ENCODE data around the gene IRAK2. TPM values are rescaled to one million over a fixed set of nuclear protein-coding genes. Genes with fewer than 3 reads are reported as not detected.

The IRAK2 gene
- total RNA-seq, 1 donor from 2014 or later, result 0.44 TPM

GRCh38 chr3:10289077-10289476, 124.4 kb downstream of the IRAK2 start:
- no peak for DNase-seq (ENCODE audit: low read depth, low spot score)
- H3K9me3 Mint-ChIP-seq, result no peaks in the 10 kb centered on the region
- TF ChIP-seq CTCF (conservative IDR thresholded peaks at IDR 0.05), result no peak
- H3K4me3 Mint-ChIP-seq, result no peak overlapping the region
- H3K27me3 Mint-ChIP-seq (ENCODE audit: low read depth), result no peaks in the 10 kb centered on the region
- no peaks in the 10 kb centered on the region for H3K4me1 Mint-ChIP-seq
- no peaks in the 10 kb centered on the region for H3K36me3 Mint-ChIP-seq (ENCODE audit: low read depth)
- H3K27ac Mint-ChIP-seq (ENCODE audit: unreplicated experiment), result no peak overlapping the region

GRCh38 chr3:10289787-10290355, 125.2 kb downstream of the IRAK2 start:
- Mint-ChIP-seq H3K27me3 (ENCODE audit: low read depth) (no peaks in the 10 kb centered on the region), H3K4me3 (no peak overlapping the region), H3K27ac (ENCODE audit: unreplicated experiment) (peak overlapping the region; percentile 81), H3K9me3 (no peaks in the 10 kb centered on the region), H3K36me3 (ENCODE audit: low read depth) (no peaks in the 10 kb centered on the region), H3K4me1 (no peaks in the 10 kb centered on the region)
- TF ChIP-seq CTCF (conservative IDR thresholded peaks at IDR 0.05), result no peak
- DNase-seq (ENCODE audit: low read depth, low spot score), result no peak

- Mint-ChIP-seq H3K36me3 (ENCODE audit: low read depth) (no peaks in the 10 kb centered on the region), H3K27ac (ENCODE audit: unreplicated experiment) (no peak overlapping the region), H3K4me1 (no peaks in the 10 kb centered on the region), H3K27me3 (ENCODE audit: low read depth) (no peaks in the 10 kb centered on the region), H3K4me3 (no peak overlapping the region), H3K9me3 (no peaks in the 10 kb centered on the region)
- TF ChIP-seq CTCF (conservative IDR thresholded peaks at IDR 0.05), result no peak
- no peak for DNase-seq (ENCODE audit: low read depth, low spot score)
Observed at GRCh38 chr3:10290481-10291176, 125.9 kb downstream of the IRAK2 start.

GRCh38 chr3:10291641-10292040, 126.9 kb downstream of the IRAK2 start:
- no peaks in the 10 kb centered on the region for H3K36me3 Mint-ChIP-seq (ENCODE audit: low read depth)
- no peaks in the 10 kb centered on the region for H3K9me3 Mint-ChIP-seq
- H3K27ac Mint-ChIP-seq (ENCODE audit: unreplicated experiment), result no peak overlapping the region
- H3K4me1 Mint-ChIP-seq, result no peaks in the 10 kb centered on the region
- H3K27me3 Mint-ChIP-seq (ENCODE audit: low read depth), result no peaks in the 10 kb centered on the region
- no peak for DNase-seq (ENCODE audit: low read depth, low spot score)
- TF ChIP-seq CTCF (conservative IDR thresholded peaks at IDR 0.05), result no peak
- H3K4me3 Mint-ChIP-seq, result no peak overlapping the region

- Mint-ChIP-seq H3K36me3 (ENCODE audit: low read depth) (peaks cover 5% of the 10 kb centered on the region), H3K4me1 (no peaks in the 10 kb centered on the region), H3K27me3 (ENCODE audit: low read depth) (no peaks in the 10 kb centered on the region), H3K27ac (ENCODE audit: unreplicated experiment) (no peak within 1 kb of the TSS), H3K9me3 (no peaks in the 10 kb centered on the region), H3K4me3 (no peak within 1 kb of the TSS)
- DNase-seq (ENCODE audit: low read depth, low spot score), result no peak
- no peak for TF ChIP-seq CTCF (conservative IDR thresholded peaks at IDR 0.05)
Observed at GRCh38 chr3:10292505-10293419, 128.0 kb downstream of the IRAK2 start, which contains the start of gene GHRL. Gene GHRL, minus strand, starts transcription at chr3:10292947. Its CDS starts 2,767 bp downstream, at chr3:10290180.

Other genes starting within 250 kb of the IRAK2 start
- gene IL17RC, start 247.8 kb upstream of the IRAK2 start, total RNA-seq, result 6.0 and 7.3 TPM in 2 replicates
- 16.9 and 18.3 TPM in 2 replicates for gene CRELD1, start 231.1 kb upstream of the IRAK2 start, total RNA-seq
- 5.7 and 6.4 TPM in 2 replicates for gene PRRT3, start 212.5 kb upstream of the IRAK2 start, total RNA-seq
- gene EMC3, start 178.1 kb upstream of the IRAK2 start, total RNA-seq, result 39.8 and 42.6 TPM in 2 replicates
- gene FANCD2, start 138.5 kb upstream of the IRAK2 start, total RNA-seq, result 65.4 and 67.9 TPM in 2 replicates
- gene FANCD2OS, start 56.7 kb upstream of the IRAK2 start, total RNA-seq, result not detected in 2 replicates
- 125 and 138 TPM in 2 replicates for gene BRK1, start 49.2 kb upstream of the IRAK2 start, total RNA-seq
- gene VHL, start 23.1 kb upstream of the IRAK2 start, total RNA-seq, result 80.1 and 80.8 TPM in 2 replicates
- gene TATDN2, start 83.5 kb downstream of the IRAK2 start, total RNA-seq, result 40.5 TPM in 2 replicates
- 0.35 and 0.43 TPM in 2 replicates for gene GHRL, start 128.0 kb downstream of the IRAK2 start, total RNA-seq
- gene SEC13, start 156.2 kb downstream of the IRAK2 start, total RNA-seq, result 124 and 125 TPM in 2 replicates

All from neural crest cell (in vitro differentiated cells).